Panc1 (cell line): ENCODE results near the gene CCDC61. TPM values are rescaled to one million over a fixed set of nuclear protein-coding genes. Genes with fewer than 3 reads are reported as not detected.

ENCODE experiments used
- ATAC-seq: fragments of 200-7000 bp; cut with Tn5 transposase; 2 replicates; pipeline ENCODE4 v1.9.1; 2020; ENCODE audit warnings: mild to moderate bottlenecking, moderate library complexity
- BruUV-seq: library from RNA; stranded (reverse); fragments of 400-500 nt; replicated peaks from 2 replicates; lab custom pipeline; 2021; lab: Mats Ljungman, UMichigan
- CTCF ChIA-PET: fragments of 300-600 bp; sonication (Branson Sonifier 250); formaldehyde crosslinking; loops from one replicate; lab custom pipeline; 2022; ENCODE audit warnings: antibody characterized with exemption; lab: Charles Lee
- POLR2A ChIA-PET: fragments of 300-600 bp; sonication (Branson Sonifier 250); formaldehyde crosslinking; loops from one replicate; lab custom pipeline; 2022; ENCODE audit warnings: antibody characterized with exemption; lab: Charles Lee
- DNase-seq: peaks from one replicate; pipeline ENCODE4 v3.0.0-alpha.2; 2010; ENCODE audit warnings: low read depth, low spot score
- H3K27ac ChIP-seq: 2 replicates; pipeline ENCODE4 v1.5.1; 2011; ENCODE audit warnings: mild to moderate bottlenecking, low read length, inconsistent platforms
- H3K27me3 ChIP-seq: fragments of 200-500 bp; sonication (Bioruptor generic); 2 replicates; pipeline ENCODE4 v1.6.0; 2014; ENCODE audit warnings: low read length, inconsistent platforms; ENCODE audit not compliant: control insufficient read depth, insufficient read depth
- H3K36me3 ChIP-seq: fragments of 200-500 bp; sonication (Bioruptor generic); 2 replicates; pipeline ENCODE4 v1.5.1; 2014; ENCODE audit warnings: inconsistent platforms, mild to moderate bottlenecking, low read length, moderate library complexity; ENCODE audit not compliant: control insufficient read depth, insufficient read depth
- H3K4me1 ChIP-seq: 2 replicates; pipeline ENCODE4 v1.5.1; 2011; ENCODE audit warnings: inconsistent platforms, mild to moderate bottlenecking, low read length, moderate library complexity; ENCODE audit not compliant: control insufficient read depth, insufficient read depth
- H3K4me3 ChIP-seq, 2 experiments: 2 replicates each; pipeline ENCODE4 v1.5.1; 2011 to 2012; ENCODE audit warnings: low read depth in 2 of 2, low read length in 2 of 2, mild to moderate bottlenecking in 2 of 2, inconsistent platforms in 1 of 2, moderate library complexity in 1 of 2
- H3K9me3 ChIP-seq: fragments of 200-500 bp; sonication (Bioruptor generic); 2 replicates; pipeline ENCODE4 v1.5.1; 2014; ENCODE audit warnings: low read depth, mild to moderate bottlenecking, inconsistent platforms, low read length, moderate library complexity; ENCODE audit not compliant: control insufficient read depth, insufficient read depth
- CTCF ChIP-seq: fragments of 450-650 bp; IDR thresholded peaks from 2 replicates; pipeline ENCODE4 v1.5.1; 2017; ENCODE audit warnings: mild to moderate bottlenecking
- POLR2AphosphoS5 ChIP-seq: IDR thresholded peaks from 2 replicates; pipeline ENCODE4 v1.6.1; 2012; ENCODE audit warnings: mild to moderate bottlenecking, low read depth, low read length, moderate library complexity
- REST ChIP-seq, 2 experiments: IDR thresholded peaks; 2 replicates each; pipeline ENCODE4 v1.6.1; 2011 to 2012; ENCODE audit warnings: low read depth in 2 of 2, control low read depth in 1 of 2, low read length in 1 of 2, mild to moderate bottlenecking in 1 of 2, moderate library complexity in 1 of 2; ENCODE audit not compliant: insufficient read depth in 1 of 2
- SIN3A ChIP-seq: IDR thresholded peaks from 2 replicates; pipeline ENCODE4 v1.6.1; 2012; ENCODE audit warnings: low read depth, mild to moderate bottlenecking, low read length, moderate library complexity, borderline replicate concordance; ENCODE audit not compliant: insufficient read depth
- TCF7L2 ChIP-seq: IDR thresholded peaks from 2 replicates; pipeline ENCODE4 v1.6.1; 2011; ENCODE audit warnings: mild to moderate bottlenecking, low read depth, low read length, inconsistent platforms
- in situ Hi-C: cut with HindIII; loops from 2 replicates; pipeline ENCODE4 v1.10.0; 2016; ENCODE audit warnings: low sequenced_read_pairs, low pct_unique_long_range_greater_than_20kb
- intact Hi-C: fragments of 100-400 bp; cut with micrococcal nuclease; formaldehyde crosslinking; loops from one replicate; pipeline ENCODE4 v1.10.0; 2022; ENCODE audit not compliant: unreplicated experiment
- total RNA-seq: library from RNA; stranded (reverse); gene quantifications from one replicate; pipeline ENCODE4 v1.2.1, GENCODE V29; 2021; ENCODE audit not compliant: unreplicated experiment

Gene CCDC61
- total RNA-seq, 1 experiment from 2014 or later: 17.9 TPM

- CTCF ChIA-PET: no interaction called here
- no peaks in the 10 kb centered on the region for H3K9me3 ChIP-seq
- in situ Hi-C loops: no loop called here
Measured at GRCh38 chr19:45953676-45954075, 41.6 kb upstream of the CCDC61 start.

DNA sequence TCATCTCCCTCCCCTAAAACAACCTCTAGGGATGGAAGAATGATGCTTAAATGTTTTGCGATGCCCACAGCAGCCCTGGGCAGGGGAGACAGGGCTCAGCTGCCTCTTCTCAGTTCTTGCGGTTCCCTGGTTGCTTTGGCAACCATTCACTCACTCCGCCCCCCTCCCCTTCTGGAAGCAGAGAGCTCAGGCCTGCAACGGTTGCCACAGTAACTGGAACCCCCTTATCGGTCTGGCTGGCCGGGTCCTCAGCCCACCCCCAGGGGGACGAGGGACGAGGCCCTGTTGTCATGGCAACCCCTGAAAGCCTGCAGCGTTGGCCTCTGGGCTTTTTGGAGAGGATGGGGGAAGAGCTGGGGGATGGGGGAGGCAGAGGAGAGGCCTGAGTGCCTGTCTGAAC is 41.1 kb upstream of the CCDC61 start:
- BruUV-seq: no TSS peak
- ATAC-seq (no peak), DNase-seq (no peak)
- Histone ChIP-seq H3K27ac (no peak overlapping the region), H3K9me3 (no peaks in the 10 kb centered on the region), H3K4me3 (no peak overlapping the region), H3K4me1 (no peaks in the 10 kb centered on the region), H3K27me3 (no peaks in the 10 kb centered on the region), H3K36me3 (no peaks in the 10 kb centered on the region)
- in situ Hi-C loops: no loop called here
- no peak for TF ChIP-seq POLR2AphosphoS5
- POLR2A ChIA-PET: no interaction called here
- CTCF ChIA-PET: no interaction called here
- intact Hi-C loops: no loop called here

More at GRCh38 chr19:45953676-45954075, 41.6 kb upstream of the CCDC61 start:
- no peak for TF ChIP-seq REST (IDR thresholded peaks at IDR 0.05; ENCODE audit: insufficient read depth in 1 of 2, low read depth in 2 of 2, low read length in 1 of 2)
- TF ChIP-seq POLR2AphosphoS5: no peak
- no peak for TF ChIP-seq SIN3A
- TF ChIP-seq CTCF: no peak
- TF ChIP-seq TCF7L2: no peak
- no peak for DNase-seq
- POLR2A ChIA-PET: no interaction called here
- ATAC-seq: no peak
- H3K4me3 ChIP-seq: no peak overlapping the region
- H3K36me3 ChIP-seq: no peaks in the 10 kb centered on the region
- no TSS peak for BruUV-seq
- no peak overlapping the region for H3K27ac ChIP-seq
- no peaks in the 10 kb centered on the region for H3K4me1 ChIP-seq
- no peaks in the 10 kb centered on the region for H3K27me3 ChIP-seq
- intact Hi-C loops: no loop called here

DNA sequence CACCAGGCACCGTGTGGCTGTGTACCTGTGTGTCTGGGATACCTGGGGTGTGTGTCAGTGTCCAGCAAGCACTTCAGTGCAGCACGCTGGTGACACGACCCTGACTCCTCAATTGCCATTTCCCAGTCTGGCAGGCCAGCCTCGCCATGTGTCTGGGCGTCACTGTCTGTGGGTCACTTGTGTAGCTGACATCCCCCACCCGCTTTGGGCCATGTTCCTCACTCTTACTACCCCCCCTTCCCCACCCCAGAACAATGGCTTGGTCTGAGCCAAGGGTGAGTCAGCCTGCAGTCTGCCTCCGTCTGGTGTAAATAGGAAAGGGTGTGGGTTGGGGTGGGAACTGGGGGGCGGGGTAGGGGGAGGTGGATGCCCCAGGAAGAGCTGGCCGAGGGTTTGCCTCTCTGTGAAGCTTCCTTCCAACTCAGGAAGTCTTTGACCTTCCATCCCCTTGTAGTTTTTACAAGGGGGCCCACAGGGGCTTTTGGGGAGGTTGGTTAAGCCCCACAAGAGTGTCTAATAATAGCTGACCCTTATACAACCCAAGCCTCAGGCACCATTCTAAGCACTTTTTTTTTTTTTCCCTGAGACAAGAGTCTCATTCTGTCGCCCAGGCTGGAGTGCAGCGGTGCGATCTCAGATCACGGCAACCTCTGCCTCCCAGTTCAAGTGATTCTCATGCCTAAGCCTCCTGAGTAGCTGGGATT is 39.2 kb upstream of the CCDC61 start:
- ChIA-PET CTCF (no interaction called here), POLR2A (no interaction called here)
- no TSS peak for BruUV-seq
- DNase-seq (no peak), ATAC-seq (no peak)
- no peaks in the 10 kb centered on the region for H3K27me3 ChIP-seq
- H3K4me1 ChIP-seq: no peaks in the 10 kb centered on the region
- intact Hi-C loops (no loop called here), in situ Hi-C loops (no loop called here)
- H3K27ac ChIP-seq: no peak overlapping the region
- H3K36me3 ChIP-seq: no peaks in the 10 kb centered on the region
- TF ChIP-seq SIN3A: no peak
- TF ChIP-seq POLR2AphosphoS5: no peak
- no peak for TF ChIP-seq TCF7L2
- TF ChIP-seq CTCF: no peak
- TF ChIP-seq REST (IDR thresholded peaks at IDR 0.05; ENCODE audit: insufficient read depth in 1 of 2, low read depth in 2 of 2, low read length in 1 of 2): no peak
- no peak overlapping the region for H3K4me3 ChIP-seq
- no peaks in the 10 kb centered on the region for H3K9me3 ChIP-seq
